NCI-H2196 treated with DMSO at 0.1 percent for 48 hours (cell line): Measurements from ENCODE around the gene AP3B2.
"Not testable (repeated sequence)": the region's sequence is repeated elsewhere in the genome, so short reads cannot be mapped to it uniquely, and the experiment has no call there.

Experiments used
- DNase-seq: peaks from one replicate; lab custom pipeline; 2025; ENCODE audit not compliant: unreplicated experiment; lab: John Stamatoyannopoulos, UW

AP3B2 gene

DNA sequence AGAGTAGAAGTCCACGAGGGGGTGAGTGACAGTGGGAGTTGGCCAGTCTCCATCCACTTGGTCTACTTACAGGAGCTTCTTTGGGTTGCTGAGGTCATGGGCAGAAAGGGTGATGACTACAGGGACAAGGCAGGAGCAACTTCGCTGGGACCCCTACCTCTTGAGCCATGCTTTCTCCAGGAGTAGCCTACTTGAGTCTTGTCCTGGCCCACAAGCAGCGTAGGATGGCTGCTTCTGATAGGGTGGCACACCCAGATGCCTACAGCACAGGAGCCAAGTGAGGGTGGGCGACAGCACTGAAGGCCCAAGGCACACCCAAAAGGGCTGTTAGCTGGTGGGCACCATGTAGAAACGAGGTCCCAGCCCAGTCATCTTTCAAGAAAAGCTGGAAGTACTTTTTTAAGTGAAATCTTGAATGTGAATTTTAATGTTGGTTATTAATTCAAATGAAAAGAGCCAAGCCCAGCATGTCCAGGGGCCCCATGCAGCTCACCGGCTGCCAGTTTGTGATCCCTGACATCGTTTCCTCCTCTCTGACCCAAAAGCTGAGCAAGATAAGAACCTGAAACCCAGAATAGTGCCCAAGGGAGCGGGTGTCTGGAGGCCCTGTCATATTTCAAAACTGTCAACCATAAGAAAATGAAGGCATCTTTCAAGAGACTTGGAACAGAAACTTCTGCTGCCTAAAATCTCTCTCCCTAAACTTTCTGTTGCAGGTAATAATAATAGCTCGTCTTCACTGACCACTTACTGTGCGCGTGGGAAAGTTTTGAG lies 60.3 kb downstream of the AP3B2 start:
- no peak for DNase-seq

DNA sequence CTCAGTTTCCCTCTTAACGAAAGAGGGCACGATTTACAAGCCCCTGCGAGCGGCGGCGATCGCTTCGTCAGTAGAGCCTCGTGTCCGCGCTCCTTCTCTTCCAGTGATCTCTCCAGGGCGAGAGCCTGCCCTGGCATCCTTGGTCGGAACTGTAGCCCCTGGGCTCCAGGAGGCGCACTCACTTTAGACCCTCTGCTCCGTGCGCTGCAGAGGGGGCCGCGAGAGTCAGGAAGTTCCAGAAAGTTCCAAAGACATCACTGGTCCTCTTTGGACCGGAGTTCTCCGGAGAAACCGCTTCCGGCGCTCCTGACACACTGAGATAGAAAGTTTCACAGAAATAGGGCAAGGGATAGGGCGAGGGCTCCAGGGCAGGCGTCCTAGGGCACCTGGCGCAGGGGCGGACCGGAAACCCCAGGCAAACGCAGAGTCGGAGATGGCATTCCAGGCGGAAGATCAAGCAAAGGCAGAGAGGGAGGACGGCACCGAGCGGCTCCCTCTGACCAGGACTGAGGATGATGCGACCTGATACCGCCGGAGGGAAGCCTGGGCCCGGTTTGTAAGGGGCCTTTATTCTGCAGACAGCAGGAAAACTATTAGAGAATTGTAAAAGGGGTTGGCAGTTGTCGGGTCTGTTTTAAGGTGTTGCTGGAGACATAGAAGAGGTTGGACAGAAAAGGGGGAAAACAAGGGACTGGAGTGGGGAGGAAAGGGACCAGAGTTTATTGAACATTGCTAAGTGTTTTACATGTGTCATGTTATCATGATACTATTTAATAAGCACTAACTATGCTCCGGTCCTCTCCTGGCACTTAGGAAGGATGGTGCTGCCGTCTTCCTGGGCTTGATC lies 61.2 kb downstream of the AP3B2 start:
- no peak for DNase-seq

DNA sequence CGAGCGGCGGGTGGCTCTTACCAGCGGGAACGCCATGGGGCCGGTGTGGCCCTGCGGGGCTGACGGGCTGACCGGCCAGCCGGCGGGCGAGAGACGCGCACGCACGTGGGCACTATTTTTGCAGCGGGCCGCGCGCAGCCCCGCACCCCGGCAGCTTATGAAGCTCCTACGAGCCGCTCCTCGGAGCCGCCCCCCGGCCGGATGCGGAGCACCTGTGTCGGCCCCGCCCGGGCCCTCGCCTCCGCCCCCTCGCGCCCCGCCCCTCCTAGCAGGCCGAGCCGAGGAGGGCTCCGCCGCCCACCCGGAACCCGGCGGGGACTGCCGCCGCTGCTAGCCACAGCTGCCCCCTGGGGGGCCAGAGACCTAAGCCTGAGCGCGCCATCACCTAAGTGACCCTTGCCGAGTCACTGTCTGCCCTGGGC lies 61.8 kb downstream of the AP3B2 start:
- no peak for DNase-seq

DNA sequence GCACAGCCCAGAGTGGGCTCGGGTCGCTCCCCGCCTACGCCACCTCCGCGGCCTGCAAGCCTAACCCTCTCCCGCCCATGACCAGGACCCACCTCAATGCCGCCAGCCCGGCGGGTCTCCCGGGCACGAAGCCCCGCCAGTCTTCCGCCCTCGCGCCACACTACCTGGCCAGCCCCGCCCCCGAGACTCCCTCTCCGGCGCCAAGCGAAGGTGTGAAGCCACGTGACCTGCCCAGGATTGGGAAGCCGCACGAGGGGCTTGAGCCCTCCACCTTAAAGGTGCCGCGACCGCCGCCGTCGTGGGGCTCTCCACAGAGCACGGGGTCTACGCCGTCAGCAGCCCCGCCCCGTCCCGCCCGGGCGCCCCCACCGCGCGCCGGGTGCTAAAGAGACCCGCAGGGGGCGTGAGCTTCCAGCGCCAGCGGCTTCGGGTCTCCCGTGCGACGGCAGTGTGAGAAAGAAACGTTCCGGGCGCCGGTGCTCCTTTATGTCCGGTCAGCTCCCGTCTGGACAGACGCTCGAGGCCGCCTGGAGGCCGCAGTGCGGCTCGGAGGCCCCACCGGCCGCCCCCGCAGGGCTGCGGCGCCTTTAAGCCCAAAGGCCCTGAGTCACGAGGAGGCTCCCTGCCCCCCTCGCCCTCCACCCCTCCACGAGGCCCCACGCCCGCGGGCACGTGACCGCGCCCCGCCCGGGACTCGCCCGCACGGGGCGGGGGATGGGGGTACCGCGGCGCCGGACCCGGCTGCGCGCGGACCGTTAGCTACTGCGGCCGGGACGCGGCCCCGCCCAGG lies 62.4 kb downstream of the AP3B2 start, which contains the start of gene CPEB1:
Gene CPEB1 (minus strand): TSS at position 319 of the 790 bp plus-strand sequence. CDS start 18,904 bp downstream, outside the sequence.
- peak; percentile 40 for DNase-seq

DNA sequence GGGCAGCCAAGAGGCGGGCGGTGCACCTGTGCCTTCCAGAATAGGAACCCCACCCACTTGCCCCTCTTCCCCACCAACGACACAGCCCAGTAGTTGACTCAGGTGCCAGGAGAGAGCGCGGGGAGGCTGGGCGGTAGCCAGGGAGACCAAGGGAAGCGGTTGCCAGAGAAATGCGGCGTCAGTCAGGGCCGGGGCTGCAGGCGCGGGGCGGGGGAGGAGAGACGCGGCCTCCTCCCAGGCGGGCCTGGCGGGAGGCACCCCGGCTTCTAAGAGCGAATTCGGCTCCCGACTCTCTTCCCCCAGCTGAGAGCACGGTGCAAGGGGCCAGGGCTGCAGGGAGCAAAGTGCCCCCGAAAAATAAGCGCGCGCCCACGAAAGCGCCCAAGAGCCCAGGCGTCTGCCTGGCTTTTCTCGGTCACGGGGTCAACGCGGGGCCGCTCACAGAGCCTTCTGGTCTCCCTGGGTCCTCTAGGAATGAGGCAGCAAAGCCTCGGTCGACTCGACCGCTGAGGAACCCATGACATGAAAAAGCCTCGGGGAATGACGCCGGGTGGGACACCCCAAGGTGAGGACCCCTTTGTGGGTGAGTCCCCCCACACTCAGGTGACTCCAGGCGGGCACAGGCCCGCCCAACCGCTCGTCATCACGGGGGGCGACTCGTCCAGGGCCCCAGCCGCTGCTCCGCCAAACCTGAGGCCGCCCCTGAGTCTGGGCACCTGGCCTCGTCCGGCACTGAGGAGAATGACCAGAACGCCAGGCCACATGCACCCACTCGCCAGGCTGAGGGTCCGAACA lies 63.2 kb downstream of the AP3B2 start:
- DNase-seq: peak; percentile 8

DNA sequence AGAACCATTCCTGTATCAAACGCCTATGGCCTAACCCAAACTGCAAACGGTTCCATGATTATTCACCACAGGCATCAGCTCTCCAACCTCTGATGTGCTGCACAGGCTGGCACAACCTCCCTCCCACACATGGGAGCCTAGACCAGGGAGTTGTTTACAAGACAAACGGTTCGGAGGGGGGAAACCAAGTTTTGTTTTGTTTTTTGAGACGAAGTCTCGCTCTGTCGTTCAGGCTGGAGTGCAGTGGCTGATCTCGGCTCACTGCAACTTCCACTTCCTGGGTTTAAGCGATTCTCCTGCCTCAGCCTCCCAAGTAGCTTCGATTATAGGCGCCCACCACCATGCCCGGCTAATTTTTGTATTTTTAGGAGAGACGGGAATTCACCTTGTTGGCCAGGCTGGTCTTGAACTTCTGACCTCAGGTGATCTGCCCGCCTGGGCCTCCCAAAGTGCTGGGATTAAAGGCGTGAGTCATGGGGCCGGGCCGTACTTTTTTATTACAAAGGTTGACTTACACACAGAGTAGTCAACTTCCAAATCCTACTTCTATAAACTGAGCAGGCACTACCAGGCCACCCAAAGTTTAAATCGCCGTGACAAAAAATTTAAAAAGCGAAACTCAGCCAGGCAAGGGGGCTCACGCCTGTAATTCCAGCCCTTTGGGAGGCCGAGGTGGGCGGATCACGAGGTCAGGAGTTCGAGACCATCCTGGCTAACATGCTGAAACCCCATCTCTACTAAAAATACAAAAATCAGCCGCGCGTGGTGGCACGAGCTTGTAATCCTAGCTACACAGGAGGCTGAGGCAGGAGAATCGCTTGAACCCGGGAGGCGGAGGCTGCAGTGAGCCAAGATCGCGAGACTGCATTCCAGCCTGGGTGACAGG lies 64.5 kb downstream of the AP3B2 start:
- not testable (repeated sequence) for DNase-seq

DNA sequence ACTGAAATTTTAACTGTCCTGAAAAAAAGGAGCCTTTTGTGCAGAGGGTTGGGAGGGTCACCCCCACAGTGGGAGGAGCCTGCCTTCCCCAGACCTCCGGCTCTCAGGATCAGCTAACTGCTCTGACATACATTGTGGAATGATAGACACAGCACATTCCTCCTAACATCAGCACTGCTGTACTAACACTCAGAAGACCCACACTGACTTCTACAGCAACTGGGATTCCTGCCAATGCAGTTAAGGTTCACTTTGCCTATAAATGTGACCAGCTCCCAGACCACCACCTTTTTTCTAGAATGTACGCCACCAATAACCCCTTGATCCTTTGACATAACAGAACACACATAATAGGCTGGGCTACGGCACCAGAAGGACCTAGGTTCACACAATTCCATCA lies 65.7 kb downstream of the AP3B2 start:
- no peak for DNase-seq

DNA sequence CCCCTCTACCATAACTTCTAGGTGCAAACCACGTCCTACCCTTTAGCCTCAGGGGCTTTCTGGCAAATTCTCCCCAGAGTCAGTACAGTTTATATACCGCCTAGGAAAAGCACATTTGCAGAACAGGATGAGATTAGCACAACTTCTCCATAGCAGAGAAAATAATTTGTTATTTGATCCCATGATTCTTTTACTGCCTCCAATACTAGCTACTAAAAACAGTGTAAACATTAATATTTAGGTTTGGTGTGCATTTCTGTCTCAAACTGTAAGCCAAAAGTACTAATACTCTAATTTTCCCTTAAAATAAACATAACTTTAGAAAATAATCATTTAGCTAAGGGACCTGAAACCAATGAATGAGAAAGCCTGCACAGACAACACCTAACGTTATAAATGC lies 67.0 kb downstream of the AP3B2 start:
- no peak for DNase-seq

DNA sequence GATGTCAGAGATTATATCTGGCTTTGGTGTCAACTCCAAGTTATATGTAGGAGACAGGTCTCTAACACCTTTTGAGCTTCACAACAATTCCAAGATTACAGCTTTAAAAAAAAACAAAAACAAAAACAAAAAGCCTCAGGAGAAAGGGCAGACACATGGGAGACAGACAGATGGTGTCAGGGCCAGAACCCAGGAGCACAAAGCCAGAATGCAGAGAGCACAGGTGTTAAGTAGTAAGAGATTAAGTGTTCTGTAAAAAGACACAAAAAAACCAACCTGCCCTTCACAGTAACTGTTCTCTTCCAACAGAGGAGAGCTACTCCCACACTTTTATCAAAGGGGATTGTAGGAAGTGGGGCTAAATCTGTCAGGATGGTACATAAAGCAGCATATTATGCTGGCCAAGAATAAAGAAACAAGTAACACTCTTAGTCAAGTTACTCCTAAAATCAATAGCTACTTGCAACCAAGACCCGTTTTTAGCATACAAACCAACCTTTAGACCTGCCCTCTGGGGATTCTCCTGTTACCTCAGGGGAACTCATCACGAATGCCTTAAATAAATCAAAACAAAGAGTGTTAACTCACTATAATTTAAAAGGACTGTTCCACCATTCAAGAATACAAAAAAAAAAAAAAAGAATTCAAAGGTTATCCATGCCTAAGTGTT lies 68.4 kb downstream of the AP3B2 start:
- no peak for DNase-seq

DNA sequence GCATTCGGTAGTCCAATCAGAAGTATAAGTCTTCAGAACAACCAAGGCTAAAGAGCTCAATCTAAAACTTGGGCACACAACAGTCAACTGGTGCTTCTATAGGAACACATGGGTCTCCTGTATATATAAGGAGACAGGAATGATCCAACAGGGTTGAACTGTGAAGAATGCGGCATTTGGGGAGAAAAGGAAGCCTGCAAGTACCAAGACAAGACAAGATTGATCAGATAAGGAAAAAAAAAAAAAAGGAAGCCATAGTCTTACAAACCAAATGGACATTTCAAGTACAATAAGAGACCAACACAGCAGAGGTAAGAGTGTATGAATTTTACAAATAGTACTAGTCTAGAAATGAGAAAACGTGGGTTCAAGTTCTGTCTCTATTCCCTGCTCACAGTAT lies 69.0 kb downstream of the AP3B2 start:
- no peak for DNase-seq

DNA sequence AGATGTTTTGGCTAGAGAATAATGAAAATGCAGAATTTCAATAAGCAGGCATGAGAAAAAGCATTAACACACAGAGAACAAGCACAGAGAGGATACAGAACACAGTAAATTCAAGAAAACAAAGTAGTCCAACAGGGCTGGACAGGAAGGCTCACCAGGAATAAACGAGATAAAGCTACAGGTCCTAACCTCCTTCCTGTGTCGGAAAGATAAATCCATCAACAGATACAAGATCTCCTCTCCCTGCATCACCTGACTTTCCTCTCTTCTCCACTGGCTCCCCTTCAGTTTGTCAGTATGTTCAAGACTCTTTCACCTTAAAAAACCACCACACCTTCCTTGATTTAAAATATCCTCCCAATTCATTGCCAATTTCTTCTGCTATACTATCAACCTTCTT lies 73.9 kb downstream of the AP3B2 start:
- no peak for DNase-seq

DNA sequence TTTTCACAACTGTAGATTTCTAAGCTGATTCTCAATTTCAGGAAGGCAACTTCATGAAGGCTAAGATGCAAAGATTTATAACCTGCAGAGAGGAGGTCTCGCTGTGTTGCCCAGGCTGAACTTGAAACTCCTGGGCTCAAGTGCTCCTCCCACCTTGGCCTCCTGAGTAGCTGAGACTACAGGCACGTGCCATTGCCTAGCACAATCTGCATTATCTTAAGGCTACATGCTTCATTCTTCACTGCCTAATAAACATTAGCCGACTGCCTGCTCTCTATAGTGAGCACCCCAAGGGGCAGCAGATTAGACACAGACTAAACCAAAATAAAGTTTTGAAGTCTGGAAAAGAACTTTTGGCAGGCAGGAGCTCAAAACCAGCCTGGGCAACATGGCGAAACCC lies 79.6 kb downstream of the AP3B2 start:
- DNase-seq: no peak

DNA sequence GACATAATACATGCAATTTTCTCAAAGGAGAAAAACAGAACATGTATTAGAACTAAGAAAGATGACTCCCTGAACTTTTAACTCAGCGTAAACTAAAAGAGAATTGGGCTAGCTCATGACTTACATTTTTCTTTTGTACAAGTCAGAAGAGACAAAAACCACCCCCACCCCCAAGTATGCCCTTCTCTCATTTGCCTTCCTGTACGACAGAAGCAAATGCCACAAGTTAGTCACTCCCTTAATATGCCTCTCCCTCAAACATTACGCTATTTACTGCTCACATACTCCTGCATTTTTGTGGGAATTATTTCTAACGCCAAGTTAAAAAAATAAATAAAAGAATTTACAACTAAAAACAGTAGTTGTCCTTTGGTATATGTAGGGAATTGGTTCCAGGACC lies 84.5 kb downstream of the AP3B2 start:
- no peak for DNase-seq

DNA sequence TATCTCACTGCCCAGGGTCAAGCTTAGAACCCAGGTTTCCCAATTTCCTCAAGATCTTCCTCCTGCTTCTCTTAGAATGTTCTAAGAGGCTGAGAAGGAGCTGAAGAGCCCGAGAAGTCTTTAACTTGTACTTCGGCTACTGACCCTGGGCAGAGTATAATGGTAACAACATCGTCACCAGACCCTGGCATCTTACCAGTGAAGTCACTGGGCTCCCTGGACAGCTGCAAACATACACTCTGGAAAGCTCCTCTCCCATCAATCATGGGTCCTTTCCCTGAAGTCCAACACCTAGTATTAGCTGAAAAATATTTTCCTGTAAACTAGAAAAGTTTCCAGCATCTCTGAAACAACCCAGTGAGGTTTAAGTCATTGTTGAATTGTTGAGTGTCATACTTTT lies 85.2 kb downstream of the AP3B2 start:
- DNase-seq: no peak

DNA sequence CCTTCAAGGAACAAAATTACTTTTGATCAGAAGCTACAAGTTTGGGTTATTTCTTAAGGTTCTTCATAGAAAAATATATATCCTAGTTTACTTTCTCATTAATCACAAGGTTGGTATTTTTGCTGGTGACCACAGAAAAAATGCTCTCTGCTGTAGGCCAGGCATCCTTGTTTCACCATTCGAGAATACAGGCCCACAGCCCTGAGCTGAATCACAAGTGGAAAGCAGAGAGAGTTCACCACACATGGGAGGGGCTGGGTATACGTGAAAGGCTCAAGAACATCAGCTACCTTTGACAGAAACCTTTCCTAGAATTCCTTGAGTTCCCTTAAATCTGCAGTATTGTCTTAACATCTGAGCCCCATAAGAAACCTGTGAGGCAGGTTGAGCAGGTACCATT lies 85.7 kb downstream of the AP3B2 start:
- no peak for DNase-seq

DNA sequence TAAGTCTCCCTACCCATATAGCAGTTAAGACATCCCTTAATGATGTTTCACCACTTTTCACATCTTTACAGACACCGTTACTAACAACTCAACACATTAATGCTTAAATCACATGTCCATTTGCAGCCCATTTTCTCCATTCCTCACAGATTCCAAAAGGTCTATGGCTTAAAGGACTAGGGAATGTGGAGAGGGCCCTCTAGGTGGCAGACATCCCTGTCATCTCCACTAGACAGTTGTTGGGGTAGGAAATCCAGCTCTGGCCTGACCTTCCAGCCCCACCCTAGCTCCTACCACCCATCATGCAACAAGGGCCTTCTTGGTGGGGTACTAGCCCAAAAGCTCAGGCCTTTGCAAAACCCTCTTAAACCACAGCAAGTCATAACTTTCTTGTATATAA lies 87.7 kb downstream of the AP3B2 start:
- no peak for DNase-seq

DNA sequence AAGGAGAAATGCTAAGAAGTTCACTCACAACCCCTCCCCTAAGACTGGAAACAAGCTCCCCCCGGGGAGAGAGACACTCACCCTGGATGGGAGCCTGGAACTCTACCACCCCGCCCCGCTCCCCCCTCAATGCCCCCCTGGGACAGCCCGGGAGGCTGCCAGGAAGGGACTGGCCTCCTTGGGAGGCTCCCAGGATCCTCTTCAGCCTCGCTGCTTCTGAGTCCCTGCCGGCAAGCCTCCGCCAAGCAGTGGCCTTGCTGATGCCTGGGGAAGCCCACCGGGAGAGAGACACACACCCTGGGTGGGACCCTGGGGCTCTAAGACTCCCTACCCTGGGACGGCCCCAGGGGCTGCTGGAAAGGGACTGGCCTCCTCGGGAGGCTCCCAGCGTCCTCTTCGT lies 95.9 kb downstream of the AP3B2 start:
- DNase-seq: no peak

DNA sequence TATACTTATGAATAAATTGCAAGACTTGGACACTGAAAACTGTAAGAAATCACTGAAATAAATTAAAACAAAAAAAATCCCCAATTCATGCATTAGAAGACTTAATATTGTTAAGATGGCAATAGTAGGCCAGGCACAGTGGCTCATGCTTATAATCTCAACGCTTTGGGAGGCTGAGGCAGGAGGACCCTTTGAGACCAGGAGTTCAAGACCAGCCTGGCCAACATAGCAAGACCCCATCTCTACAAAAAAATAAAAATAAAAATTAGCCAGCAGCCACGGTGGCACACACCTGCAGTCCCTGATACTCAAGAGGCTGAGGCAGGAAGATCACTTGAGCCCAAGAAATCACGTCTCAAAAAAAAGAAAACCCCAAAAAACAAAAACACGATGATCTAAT lies 98.3 kb downstream of the AP3B2 start:
- no peak for DNase-seq
